ENCODE measurements around the gene SLC35A1.

DNA sequence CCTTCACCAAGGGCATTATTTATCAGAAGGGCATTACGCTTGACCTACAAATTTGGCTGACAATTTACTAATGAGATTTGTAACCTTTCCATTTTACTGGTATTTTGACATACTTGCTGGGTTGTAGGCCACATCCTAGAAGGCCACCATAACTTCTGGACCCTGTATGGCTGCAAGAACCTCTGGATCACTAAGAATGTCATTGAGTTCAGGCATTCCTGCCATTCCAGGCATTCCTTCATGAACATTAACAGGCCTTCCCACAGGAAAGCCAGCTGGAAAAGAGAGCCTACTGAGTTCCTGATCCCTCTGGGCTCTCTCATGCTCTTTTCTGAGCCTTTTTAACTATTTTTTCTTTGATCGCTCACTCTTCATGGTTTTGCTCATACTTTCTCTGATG lies 28.4 kb upstream of the SLC35A1 start:
- TF ChIP-seq, protein P1, sequence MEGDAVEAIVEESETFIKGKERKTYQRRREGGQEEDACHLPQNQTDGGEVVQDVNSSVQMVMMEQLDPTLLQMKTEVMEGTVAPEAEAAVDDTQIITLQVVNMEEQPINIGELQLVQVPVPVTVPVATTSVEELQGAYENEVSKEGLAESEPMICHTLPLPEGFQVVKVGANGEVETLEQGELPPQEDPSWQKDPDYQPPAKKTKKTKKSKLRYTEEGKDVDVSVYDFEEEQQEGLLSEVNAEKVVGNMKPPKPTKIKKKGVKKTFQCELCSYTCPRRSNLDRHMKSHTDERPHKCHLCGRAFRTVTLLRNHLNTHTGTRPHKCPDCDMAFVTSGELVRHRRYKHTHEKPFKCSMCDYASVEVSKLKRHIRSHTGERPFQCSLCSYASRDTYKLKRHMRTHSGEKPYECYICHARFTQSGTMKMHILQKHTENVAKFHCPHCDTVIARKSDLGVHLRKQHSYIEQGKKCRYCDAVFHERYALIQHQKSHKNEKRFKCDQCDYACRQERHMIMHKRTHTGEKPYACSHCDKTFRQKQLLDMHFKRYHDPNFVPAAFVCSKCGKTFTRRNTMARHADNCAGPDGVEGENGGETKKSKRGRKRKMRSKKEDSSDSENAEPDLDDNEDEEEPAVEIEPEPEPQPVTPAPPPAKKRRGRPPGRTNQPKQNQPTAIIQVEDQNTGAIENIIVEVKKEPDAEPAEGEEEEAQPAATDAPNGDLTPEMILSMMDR (IDR thresholded peaks at IDR 0.05; ENCODE audit: poor library complexity, severe bottlenecking), result no peak
- TF ChIP-seq REST (IDR thresholded peaks at IDR 0.05; ENCODE audit: borderline replicate concordance) (no peak), TAF1 (IDR thresholded peaks at IDR 0.05; ENCODE audit: low read depth) (no peak), POLR2AphosphoS5 (IDR thresholded peaks at IDR 0.05) (no peak), EZH2 (IDR thresholded peaks at IDR 0.05; ENCODE audit: borderline replicate concordance, insufficient read depth, low read length, poor library complexity, severe bottlenecking) (no peak), EP300 (conservative IDR thresholded peaks at IDR 0.05; ENCODE audit: poor library complexity, severe bottlenecking) (no peak)
